Vagina (tissue), 2 donors: ENCODE data around the gene NPDC1. TPM values are rescaled to one million over a fixed set of nuclear protein-coding genes. Genes with fewer than 3 reads are reported as not detected.

Source experiments
- DNase-seq, 2 donors: peaks; one replicate each; pipeline ENCODE4 v3.0.0-alpha.2; 2017; ENCODE audit errors: extremely low spot score in 2 of 2
- H3K27ac ChIP-seq: fragments of 200-600 bp; sonication (generic); one replicate; pipeline ENCODE4 v1.5.1; 2019
- H3K27me3 ChIP-seq: fragments of 200-600 bp; sonication (generic); one replicate; pipeline ENCODE4 v1.5.1; 2019
- H3K36me3 ChIP-seq, 2 donors: fragments of 200-600 bp; sonication (generic); one replicate each; pipeline ENCODE4 v1.5.1; 2017 to 2019
- H3K4me1 ChIP-seq: fragments of 200-600 bp; sonication (generic); one replicate; pipeline ENCODE4 v1.5.1; 2019
- H3K4me3 ChIP-seq, 2 donors: fragments of 200-600 bp; sonication (generic); 1 replicate in 1 of 2; 2 replicates in 1 of 2; pipeline ENCODE4 v1.5.1; 2016 to 2019
- H3K9me3 ChIP-seq: fragments of 200-600 bp; sonication (generic); one replicate; pipeline ENCODE4 v1.5.1; 2019
- CTCF ChIP-seq, 3 experiments: fragments of 450-650 bp in 2 of 3; fragments of 200-600 bp in 1 of 3; sonication (generic) in 1 of 3; IDR thresholded peaks; one replicate each; pipeline ENCODE4 v1.5.1; 2017 to 2019; ENCODE audit warnings: antibody characterized with exemption in 3 of 3, mild to moderate bottlenecking in 2 of 3, moderate library complexity in 2 of 3
- POLR2A ChIP-seq, 2 donors: fragments of 450-650 bp; IDR thresholded peaks; one replicate each; pipeline ENCODE4 v1.6.1; 2017; ENCODE audit warnings: antibody characterized with exemption in 2 of 2, mild to moderate bottlenecking in 2 of 2, moderate library complexity in 2 of 2
- POLR2AphosphoS5 ChIP-seq, 2 donors: sonication (generic); formaldehyde crosslinking; IDR thresholded peaks; one replicate each; pipeline ENCODE4 v1.9.0; 2017; ENCODE audit warnings: antibody characterized with exemption in 2 of 2, mild to moderate bottlenecking in 2 of 2, low read depth in 1 of 2; ENCODE audit not compliant: insufficient read depth in 1 of 2
- intact Hi-C: fragments of 100-400 bp; cut with DNase I; formaldehyde crosslinking; loops from one replicate; pipeline ENCODE4 v1.15.1; 2023
- total RNA-seq: library from RNA; depleted of rRNA; stranded (reverse); fragments of >200 nt; gene quantifications from one replicate; pipeline ENCODE4 v1.2.3, GENCODE V29; 2016

NPDC1 gene
- total RNA-seq, 1 donor from 2014 or later = 67.5 TPM

GRCh38 chr9:137028263-137029057, 17.5 kb downstream of the NPDC1 start:
- DNase-seq = no peak
- peak overlapping the region; percentile 77 for H3K27ac ChIP-seq
- peak in 2 of 3 experiments; percentile 2 to 23 for TF ChIP-seq CTCF (IDR thresholded peaks at IDR 0.05)
- TF ChIP-seq POLR2AphosphoS5 (IDR thresholded peaks at IDR 0.05; ENCODE audit: insufficient read depth in 1 of 2, low read depth in 1 of 2) = peak in 1 of 2 donors; percentile 26
- no peak for TF ChIP-seq POLR2A (IDR thresholded peaks at IDR 0.05)

GRCh38 chr9:137027369-137028262, 18.4 kb downstream of the NPDC1 start, which contains the start of gene ABCA2:
TSS of gene ABCA2 (minus strand) at chr9:137028237. CDS start at chr9:137028140, 97 bp downstream.
- Histone ChIP-seq H3K9me3 (no peaks in the 10 kb centered on the region), H3K27me3 (no peaks in the 10 kb centered on the region), H3K4me1 (peaks cover 40% of the 10 kb centered on the region), H3K4me3 (peak within 1 kb of the TSS; percentile 67 to 76), H3K27ac (peak within 1 kb of the TSS; percentile 77), H3K36me3 (no peaks in the 10 kb centered on the region)
- intact Hi-C loops = loop anchor here (2.0 to 5.0 kb wide), 2 partner anchors 85 to 237 kb away; partner anchors contain the start of genes FBXW5 and TMEM141
- no peak for DNase-seq
- TF ChIP-seq POLR2A (IDR thresholded peaks at IDR 0.05) (no peak), CTCF (IDR thresholded peaks at IDR 0.05) (no peak), POLR2AphosphoS5 (IDR thresholded peaks at IDR 0.05; ENCODE audit: insufficient read depth in 1 of 2, low read depth in 1 of 2) (no peak)

More at GRCh38 chr9:137028263-137029057, 17.5 kb downstream of the NPDC1 start:
- Histone ChIP-seq H3K4me1 (peaks cover 40% of the 10 kb centered on the region), H3K27me3 (no peaks in the 10 kb centered on the region), H3K36me3 (no peaks in the 10 kb centered on the region), H3K9me3 (no peaks in the 10 kb centered on the region), H3K4me3 (peak overlapping the region; percentile 67 to 76)
- intact Hi-C loops = loop anchor here (2.0 to 5.0 kb wide), 2 partner anchors 86 to 238 kb away; partner anchors contain the start of genes FBXW5 and TMEM141

- peak overlapping the region; percentile 48 for H3K27ac ChIP-seq
- no peak for DNase-seq
- intact Hi-C loops = loop anchor here (5.0 kb wide), 1 partner anchor 85 kb away; the partner anchor contains the start of gene FBXW5
- TF ChIP-seq POLR2A (IDR thresholded peaks at IDR 0.05) = no peak
- TF ChIP-seq POLR2AphosphoS5 (IDR thresholded peaks at IDR 0.05; ENCODE audit: insufficient read depth in 1 of 2, low read depth in 1 of 2) = no peak
- no peak for TF ChIP-seq CTCF (IDR thresholded peaks at IDR 0.05)
- no peaks in the 10 kb centered on the region for H3K27me3 ChIP-seq
- peaks cover 40% of the 10 kb centered on the region for H3K4me1 ChIP-seq
- peak overlapping the region in 1 of 2 donors; percentile 51 for H3K4me3 ChIP-seq
- no peaks in the 10 kb centered on the region for H3K36me3 ChIP-seq
- no peaks in the 10 kb centered on the region for H3K9me3 ChIP-seq
These were observed 19.1 kb downstream of the NPDC1 start for GRCh38 chr9:137026828-137027227.

- Histone ChIP-seq H3K4me3 (no peak overlapping the region), H3K27ac (no peak overlapping the region)
- DNase-seq = no peak
These were observed 19.6 kb downstream of the NPDC1 start for GRCh38 chr9:137026384-137026783.

More at GRCh38 chr9:137026384-137026783, 19.6 kb downstream of the NPDC1 start:
- Histone ChIP-seq H3K4me1 (peaks cover 40% of the 10 kb centered on the region), H3K36me3 (no peaks in the 10 kb centered on the region), H3K9me3 (no peaks in the 10 kb centered on the region), H3K27me3 (no peaks in the 10 kb centered on the region)
- TF ChIP-seq CTCF (IDR thresholded peaks at IDR 0.05) = no peak
- intact Hi-C loops = loop anchor here (5.0 kb wide), 1 partner anchor 84 kb away; the partner anchor contains the start of gene FBXW5
